Activated CD4-positive, alpha-beta T cell treated with anti-CD3 and anti-CD28 coated beads, Interleukin-2, Interleukin-6, amounts not matched to agents 100 ng/mL and 50 ng/mL, durations not matched to agents 16 hours and 8 hours (primary cell): ENCODE measurements around the gene GGA3.
"Not testable (repeated sequence)": the region's sequence is repeated elsewhere in the genome, so short reads cannot be mapped to it uniquely, and the experiment has no call there.

Experiments
- DNase-seq: peaks from one replicate; pipeline ENCODE4 v3.0.0-alpha.2; 2020

Gene GGA3, protein sequence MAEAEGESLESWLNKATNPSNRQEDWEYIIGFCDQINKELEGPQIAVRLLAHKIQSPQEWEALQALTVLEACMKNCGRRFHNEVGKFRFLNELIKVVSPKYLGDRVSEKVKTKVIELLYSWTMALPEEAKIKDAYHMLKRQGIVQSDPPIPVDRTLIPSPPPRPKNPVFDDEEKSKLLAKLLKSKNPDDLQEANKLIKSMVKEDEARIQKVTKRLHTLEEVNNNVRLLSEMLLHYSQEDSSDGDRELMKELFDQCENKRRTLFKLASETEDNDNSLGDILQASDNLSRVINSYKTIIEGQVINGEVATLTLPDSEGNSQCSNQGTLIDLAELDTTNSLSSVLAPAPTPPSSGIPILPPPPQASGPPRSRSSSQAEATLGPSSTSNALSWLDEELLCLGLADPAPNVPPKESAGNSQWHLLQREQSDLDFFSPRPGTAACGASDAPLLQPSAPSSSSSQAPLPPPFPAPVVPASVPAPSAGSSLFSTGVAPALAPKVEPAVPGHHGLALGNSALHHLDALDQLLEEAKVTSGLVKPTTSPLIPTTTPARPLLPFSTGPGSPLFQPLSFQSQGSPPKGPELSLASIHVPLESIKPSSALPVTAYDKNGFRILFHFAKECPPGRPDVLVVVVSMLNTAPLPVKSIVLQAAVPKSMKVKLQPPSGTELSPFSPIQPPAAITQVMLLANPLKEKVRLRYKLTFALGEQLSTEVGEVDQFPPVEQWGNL

GRCh38 chr17:75261336-75262111 is at the start of gene GGA3, which contains the start of gene MRPS7:
Gene GGA3, minus strand, starts transcription at chr17:75261606. Its CDS starts 19 bp downstream, at chr17:75261587.
Gene MRPS7, plus strand, starts transcription at chr17:75261879. Its CDS starts 22 bp downstream, at chr17:75261901.
- peak; percentile 97 for DNase-seq

DNA sequence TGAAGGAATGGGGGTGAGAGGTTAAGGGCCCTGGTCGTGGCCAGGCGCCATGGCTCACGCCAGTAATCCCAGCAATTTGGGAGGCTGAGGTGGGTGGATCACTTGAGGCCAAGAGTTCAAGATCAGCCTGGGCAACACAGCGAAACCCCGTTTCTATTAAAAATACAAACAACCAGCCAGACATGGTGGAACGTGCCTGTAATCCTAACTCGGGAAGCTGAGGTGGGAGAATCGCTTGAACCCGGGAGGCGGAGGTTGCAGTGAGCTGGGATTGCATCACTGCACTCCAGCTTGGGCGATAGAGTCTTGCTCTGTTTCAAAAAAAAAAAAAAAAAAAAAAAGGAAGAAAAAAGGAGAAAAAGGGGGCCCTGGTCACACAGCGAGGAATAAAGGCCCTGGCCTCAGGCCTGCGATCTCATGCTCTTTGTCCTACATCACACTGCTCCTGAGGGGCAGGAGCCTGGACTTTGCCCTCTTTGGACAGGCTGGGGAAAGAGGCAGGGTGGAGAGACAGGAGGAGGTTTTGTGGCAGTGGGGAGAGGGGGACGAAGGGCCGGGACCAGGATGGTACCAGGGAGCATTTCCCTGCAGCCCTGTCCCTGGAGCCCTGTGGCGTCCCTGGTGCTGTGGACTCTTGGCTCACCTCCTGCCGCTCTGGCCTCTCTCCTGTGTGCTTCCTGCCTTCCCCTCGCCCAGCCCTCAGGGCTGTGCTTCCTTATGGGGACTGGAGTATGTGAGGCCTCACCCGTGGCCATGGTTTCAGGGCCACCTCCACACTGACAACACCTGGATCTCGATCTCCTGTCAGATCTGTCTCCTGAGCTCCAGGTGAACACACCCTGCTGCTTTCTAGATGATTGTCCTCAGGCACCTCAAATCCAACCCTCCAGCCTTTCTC is 47.6 kb upstream of the GGA3 start:
- DNase-seq: no peak

DNA sequence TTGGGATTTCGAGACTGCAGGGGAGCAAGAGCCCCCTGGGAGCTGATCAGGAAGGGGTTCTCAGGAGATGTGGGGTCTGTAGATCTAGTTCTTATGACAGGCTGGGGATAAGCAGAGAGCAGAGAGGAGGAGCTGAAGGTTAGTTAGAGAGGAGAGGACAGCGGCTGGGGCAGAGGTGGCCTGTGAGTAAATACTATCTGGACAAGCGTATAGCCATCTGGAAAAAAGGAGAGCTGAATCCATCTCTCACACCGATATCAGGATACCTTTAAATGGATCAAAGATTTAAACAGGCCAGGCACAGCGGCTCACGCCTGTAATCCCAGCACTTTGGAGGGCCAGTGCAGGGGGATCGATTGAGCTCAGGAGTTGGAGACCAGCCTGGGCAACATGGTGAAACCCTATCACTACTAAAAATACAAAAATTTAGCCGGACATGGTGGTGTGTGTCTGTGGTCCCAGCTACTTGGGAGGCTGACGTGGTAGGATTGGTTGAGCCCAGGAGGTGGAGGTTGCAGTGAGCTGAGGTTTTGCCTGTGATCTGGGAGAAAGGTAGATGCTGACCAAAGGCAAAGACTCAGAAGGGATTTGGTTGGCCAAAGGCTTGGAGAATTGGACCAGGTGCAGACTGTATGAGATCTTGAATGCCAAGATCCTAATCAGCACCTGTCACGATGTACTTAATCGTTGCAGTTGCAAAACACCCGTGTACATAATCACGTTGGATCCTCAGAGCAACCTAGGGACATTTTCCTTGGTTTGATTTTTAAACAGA is 46.7 kb upstream of the GGA3 start:
- DNase-seq: no peak

- DNase-seq: no peak
These were observed 40.2 kb upstream of the GGA3 start for GRCh38 chr17:75301502-75302206.

DNA sequence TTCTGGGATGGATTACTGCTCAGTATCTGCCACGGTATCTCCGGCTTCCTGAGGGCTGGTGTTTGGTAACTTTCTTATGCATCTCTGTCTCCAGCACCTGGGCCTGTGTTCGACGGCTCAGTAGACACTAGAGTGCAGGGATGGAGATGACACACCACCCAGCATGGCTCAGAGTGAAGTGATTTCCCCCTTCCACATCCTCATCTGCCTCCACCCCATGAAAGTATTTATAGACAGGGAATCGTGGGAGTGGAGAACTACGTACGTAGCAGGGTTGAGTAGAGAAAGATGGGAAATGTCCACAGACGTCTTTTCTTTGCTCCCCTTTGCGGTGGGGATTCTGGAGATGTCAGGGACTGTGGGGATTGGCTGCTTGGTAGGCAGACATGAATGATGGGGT is 39.6 kb upstream of the GGA3 start:
- no peak for DNase-seq

GRCh38 chr17:75300280-75300679 is 38.9 kb upstream of the GGA3 start:
- DNase-seq: no peak

DNA sequence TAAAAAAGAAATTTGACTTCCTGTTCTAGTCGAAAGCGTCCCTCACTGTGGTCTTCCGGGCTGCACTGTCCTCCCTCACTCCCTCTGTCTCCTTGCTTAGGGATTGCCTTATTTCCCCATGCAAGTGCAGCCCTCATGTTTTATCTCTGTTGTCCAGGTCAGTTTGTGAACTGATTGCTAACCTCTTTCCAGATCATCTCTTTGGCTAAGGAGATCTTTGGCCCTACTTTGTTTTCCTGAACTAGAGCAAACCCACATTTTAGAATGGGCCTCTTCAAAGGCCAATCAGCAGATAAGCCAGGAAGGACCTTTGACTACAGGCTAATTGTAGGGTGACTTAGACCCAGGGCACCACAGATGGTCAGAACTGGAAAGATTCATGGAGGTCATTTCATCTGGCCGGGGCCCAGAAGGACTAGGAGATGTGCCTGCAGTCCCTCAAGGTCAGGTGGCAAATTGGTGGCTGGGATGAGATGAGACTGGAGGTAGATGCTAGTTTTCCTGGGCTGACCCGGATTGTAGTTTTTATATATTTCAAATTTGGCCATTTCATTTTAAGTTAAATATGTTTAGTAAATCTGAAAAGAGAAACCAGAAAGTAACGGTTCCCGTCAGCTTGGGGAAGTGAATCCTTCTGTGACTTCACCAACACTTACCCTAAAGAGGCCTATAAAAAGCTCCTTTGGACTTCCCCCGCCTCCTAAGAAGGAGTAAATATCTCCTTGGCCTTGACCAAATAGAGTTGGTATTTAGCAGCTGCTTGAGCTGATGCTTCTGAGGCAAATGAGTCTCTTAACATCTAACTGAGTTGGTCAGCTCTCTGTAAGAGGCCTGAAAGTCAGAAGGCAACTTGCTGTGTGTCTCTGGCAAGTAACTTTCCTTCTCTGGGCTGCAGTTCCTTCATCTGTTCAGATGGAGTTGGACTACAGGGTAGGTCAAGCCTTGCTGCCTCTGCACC is 34.1 kb upstream of the GGA3 start:
- peak; percentile 86 for DNase-seq

DNA sequence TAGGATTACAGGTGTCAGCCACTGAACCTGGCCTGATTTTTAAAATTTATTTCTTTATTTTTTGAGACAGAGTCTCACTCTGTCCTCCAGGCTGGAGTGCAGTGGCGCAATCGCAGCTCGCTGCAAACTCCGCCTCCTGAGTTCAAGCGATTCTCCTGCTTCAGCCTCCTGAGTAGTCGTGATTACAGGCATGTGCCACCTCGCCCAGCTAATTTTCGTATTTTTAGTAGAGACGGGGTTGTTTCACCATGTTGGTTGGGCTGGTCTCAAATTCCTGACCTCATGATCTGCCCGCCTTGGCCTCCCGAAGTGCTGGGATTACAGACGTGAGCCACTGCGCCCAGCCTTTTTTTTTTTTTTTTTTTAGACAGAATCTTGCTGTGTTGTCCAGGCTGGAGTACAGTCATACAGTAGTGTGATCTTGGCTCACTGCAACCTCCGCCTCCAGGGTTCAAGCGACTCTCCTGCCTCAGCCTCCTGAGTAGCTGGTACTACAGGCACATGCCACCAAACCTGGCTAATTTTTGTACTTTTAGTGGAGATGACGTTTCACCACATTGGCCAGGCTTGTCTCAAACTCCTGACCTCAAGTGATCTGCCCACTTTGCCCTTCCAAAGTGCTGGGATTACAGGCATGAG is 31.5 kb upstream of the GGA3 start:
- not testable (repeated sequence) for DNase-seq

DNA sequence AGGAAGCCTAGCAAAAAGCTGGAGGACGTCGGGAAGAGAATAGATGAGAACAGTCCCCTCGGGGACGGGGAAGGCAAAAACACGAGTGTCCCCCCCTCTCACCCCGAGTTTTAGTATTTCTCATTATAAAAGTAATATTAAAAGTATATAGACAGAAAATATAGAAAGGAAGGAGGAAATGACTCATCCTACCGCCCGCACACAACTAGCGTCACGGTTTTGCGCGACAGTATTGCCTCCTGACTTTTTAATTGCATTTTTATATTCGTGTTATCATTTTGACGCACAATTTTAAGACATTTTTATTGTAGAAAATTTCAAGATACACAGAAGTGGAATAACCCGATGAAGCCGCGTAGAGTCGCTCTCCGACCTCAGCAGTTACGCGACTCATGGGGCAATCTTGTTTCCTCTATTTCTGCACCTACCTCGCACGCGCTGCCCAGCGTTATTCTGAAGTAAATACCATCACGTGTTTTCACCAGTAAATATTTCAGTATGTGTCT is 28.5 kb upstream of the GGA3 start:
- DNase-seq: peak; percentile 72

GRCh38 chr17:75289115-75289831 is 27.9 kb upstream of the GGA3 start, which contains the start of gene SLC25A19:
Gene SLC25A19, minus strand, starts transcription at chr17:75289433. Its CDS starts 2,669 bp downstream, at chr17:75286764.
- DNase-seq: peak; percentile 99

DNA sequence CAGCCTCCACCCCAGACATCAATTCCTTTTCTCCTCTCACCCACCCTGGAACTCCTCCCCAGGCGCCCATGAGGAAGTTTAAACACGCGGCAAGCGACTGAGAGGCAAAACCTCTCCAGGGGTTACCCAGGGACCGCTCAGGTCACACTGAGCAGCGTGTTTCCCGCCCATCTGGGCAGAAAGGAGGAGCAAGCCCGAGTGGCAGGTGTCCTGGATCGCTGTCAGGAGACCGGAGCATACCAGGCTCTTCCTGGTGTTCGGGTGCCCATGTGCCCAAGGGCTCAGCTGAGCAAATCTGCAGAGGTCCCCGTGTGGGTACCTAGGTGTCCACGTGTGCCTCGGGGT is 27.3 kb upstream of the GGA3 start:
- peak; percentile 63 for DNase-seq

DNA sequence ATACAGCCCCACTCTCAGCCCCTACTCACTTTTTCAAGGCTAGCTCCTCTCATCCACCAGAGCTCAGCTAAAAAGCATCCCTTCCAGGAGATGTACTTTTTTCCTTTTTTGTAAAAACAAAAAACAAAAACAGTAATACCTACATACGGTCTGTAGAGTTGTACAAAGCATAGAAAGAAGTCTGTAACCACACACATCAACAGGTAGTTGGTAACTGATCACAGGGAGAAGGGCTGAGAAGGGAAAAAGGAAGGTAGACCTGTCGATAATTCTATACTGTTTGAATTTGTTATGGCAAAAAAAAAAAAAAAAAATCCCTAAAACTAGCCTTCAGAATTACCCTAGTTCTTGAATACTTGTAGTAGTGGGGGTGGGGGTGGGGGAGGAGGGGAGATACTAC is 27.0 kb upstream of the GGA3 start:
- no peak for DNase-seq

GRCh38 chr17:75287221-75287620 is 25.8 kb upstream of the GGA3 start:
- DNase-seq: no peak

GRCh38 chr17:75285123-75285522 is 23.7 kb upstream of the GGA3 start:
- DNase-seq: no peak

- DNase-seq: not testable (repeated sequence)
These were observed 18.8 kb upstream of the GGA3 start for GRCh38 chr17:75280189-75280588.

GRCh38 chr17:75277664-75278071 is 16.3 kb upstream of the GGA3 start:
- DNase-seq: no peak

DNA sequence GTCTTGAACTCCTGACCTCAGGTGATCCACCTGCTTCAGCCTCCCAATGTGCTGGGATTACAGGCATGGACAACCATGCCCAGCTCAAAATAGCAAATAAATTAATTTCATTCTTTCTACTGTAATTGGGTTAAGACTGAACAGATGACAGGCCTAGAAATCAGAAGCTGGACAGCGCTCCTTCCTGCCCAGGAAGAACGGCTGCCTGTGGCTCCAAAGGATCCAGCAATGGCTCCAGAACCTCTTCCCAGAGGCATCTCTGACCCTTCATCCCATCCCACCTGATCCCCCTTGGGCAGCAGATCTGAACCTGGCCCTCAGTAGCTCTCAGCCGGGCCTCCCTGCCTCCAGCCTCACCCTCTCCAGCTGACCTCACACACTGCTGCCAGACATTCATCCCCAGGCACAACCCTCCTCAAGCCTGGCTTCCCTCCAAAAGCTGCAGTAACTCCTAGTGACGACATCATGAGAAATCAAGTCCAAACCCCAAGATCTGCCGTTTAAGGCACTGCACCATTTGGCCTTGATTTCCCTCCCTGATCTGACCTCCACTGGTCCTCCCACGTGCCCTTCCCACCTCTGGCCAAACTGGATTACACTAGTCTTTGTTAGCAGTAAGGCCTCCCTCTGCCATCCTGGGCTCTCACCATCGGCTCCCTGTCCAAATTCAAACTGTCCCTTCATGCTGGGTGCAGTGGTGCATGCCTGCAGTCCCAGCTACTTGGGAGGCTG is 12.7 kb upstream of the GGA3 start:
- no peak for DNase-seq

DNA sequence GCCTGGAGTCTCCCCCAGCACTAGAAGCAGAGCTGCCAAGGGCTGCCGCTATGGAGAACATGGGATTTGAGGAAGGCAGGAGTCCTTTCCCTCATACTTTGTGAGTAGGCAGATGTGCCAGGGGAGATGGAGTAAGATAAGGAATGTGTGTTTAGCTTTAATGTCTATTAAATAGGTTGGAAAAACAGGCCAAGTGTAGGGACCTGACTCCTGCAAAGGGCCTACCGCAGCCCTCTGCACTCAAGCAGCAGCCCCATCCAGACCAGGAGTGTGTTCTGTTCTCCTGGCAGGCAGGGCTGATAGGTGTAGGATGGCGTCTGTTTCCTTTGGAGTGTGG is 11.4 kb upstream of the GGA3 start:
- no peak for DNase-seq
